CD4-positive, alpha-beta memory T cell (primary cell): Measurements from ENCODE around the gene SSU72. TPM values are rescaled to one million over a fixed set of nuclear protein-coding genes. Genes with fewer than 3 reads are reported as not detected.

ENCODE experiments used
- CTCF ChIA-PET: fragments of 350-600 bp; sonication (Branson Sonifier 250); formaldehyde crosslinking; loops from one replicate; lab custom pipeline; 2021; ENCODE audit warnings: inconsistent platforms; ENCODE audit not compliant: partially characterized antibody; lab: Charles Lee
- POLR2A ChIA-PET: fragments of 350-600 bp; sonication (Branson Sonifier 250); formaldehyde crosslinking; loops from one replicate; lab custom pipeline; 2021; ENCODE audit not compliant: partially characterized antibody; lab: Charles Lee
- DNase-seq, 5 donors: peaks; one replicate each; pipeline versions ENCODE4 v3.0.0 to v3.0.0-alpha.2; 2020 to 2022; ENCODE audit warnings: mixed read lengths in 1 of 5
- H3K27ac ChIP-seq: one replicate; pipeline ENCODE4 v1.7.0; 2013; ENCODE audit warnings: low read depth, low read length
- H3K27me3 ChIP-seq: 2 replicates; pipeline ENCODE4 v1.7.0; 2013; ENCODE audit warnings: mild to moderate bottlenecking, low read length, moderate library complexity; ENCODE audit not compliant: insufficient read depth
- H3K36me3 ChIP-seq: 2 replicates; pipeline ENCODE4 v1.7.0; 2013; ENCODE audit warnings: mild to moderate bottlenecking, low read length, moderate library complexity; ENCODE audit not compliant: insufficient read depth
- H3K4me1 ChIP-seq: 2 replicates; pipeline ENCODE4 v1.7.0; 2013; ENCODE audit warnings: mild to moderate bottlenecking, low read length, moderate library complexity; ENCODE audit not compliant: insufficient read depth
- H3K4me3 ChIP-seq, 2 donors: one replicate each; pipeline ENCODE4 v1.7.0; 2013; ENCODE audit warnings: low read length in 2 of 2, mild to moderate bottlenecking in 1 of 2
- H3K9me3 ChIP-seq, 2 donors: one replicate each; pipeline ENCODE4 v1.7.0; 2013; ENCODE audit warnings: low read length in 2 of 2, control low read depth in 1 of 2; ENCODE audit not compliant: control insufficient read depth in 1 of 2
- H3K27ac Mint-ChIP-seq, 7 donors: one replicate each; pipeline ENCODE4 v1.8.0; 2020 to 2021; ENCODE audit warnings: mixed read lengths in 7 of 7, mild to moderate bottlenecking in 6 of 7, inconsistent platforms in 3 of 7, moderate library complexity in 3 of 7
- H3K27me3 Mint-ChIP-seq, 2 donors: one replicate each; pipeline ENCODE4 v1.8.0; 2020 to 2021; ENCODE audit warnings: mixed read lengths in 2 of 2
- H3K36me3 Mint-ChIP-seq, 2 donors: one replicate each; pipeline ENCODE4 v1.8.0; 2020 to 2021; ENCODE audit warnings: mixed read lengths in 2 of 2, inconsistent platforms in 1 of 2, mild to moderate bottlenecking in 1 of 2
- H3K4me1 Mint-ChIP-seq, 4 donors: one replicate each; pipeline ENCODE4 v1.8.0; 2020 to 2021; ENCODE audit warnings: mixed read lengths in 4 of 4, mild to moderate bottlenecking in 1 of 4
- H3K4me3 Mint-ChIP-seq, 8 donors: one replicate each; pipeline ENCODE4 v1.8.0; 2020 to 2021; ENCODE audit warnings: mixed read lengths in 8 of 8, mild to moderate bottlenecking in 7 of 8, moderate library complexity in 6 of 8, inconsistent platforms in 3 of 8
- H3K9me3 Mint-ChIP-seq, 8 donors: one replicate each; pipeline ENCODE4 v1.8.0; 2020 to 2021; ENCODE audit warnings: mixed read lengths in 8 of 8, mild to moderate bottlenecking in 5 of 8, inconsistent platforms in 3 of 8, moderate library complexity in 1 of 8
- intact Hi-C: fragments of 100-400 bp; cut with micrococcal nuclease; formaldehyde crosslinking; loops from one replicate; pipeline ENCODE4 v1.15.1; 2023
- polyA plus RNA-seq, 2 donors: library from polyadenylated mRNA; unstranded; fragments of 300-500 nt; fragmentation: Illumina TruSeq; gene quantifications; one replicate each; pipeline ENCODE4 v1.2.3, GENCODE V29; 2021
- total RNA-seq, 2 experiments: library from RNA; stranded (reverse); gene quantifications; one replicate each; pipeline ENCODE4 v1.2.3, GENCODE V29; 2021

SSU72 gene
- total and polyA plus RNA-seq, 4 experiments from 2014 or later = 128 to 209 (median 167) TPM

DNA sequence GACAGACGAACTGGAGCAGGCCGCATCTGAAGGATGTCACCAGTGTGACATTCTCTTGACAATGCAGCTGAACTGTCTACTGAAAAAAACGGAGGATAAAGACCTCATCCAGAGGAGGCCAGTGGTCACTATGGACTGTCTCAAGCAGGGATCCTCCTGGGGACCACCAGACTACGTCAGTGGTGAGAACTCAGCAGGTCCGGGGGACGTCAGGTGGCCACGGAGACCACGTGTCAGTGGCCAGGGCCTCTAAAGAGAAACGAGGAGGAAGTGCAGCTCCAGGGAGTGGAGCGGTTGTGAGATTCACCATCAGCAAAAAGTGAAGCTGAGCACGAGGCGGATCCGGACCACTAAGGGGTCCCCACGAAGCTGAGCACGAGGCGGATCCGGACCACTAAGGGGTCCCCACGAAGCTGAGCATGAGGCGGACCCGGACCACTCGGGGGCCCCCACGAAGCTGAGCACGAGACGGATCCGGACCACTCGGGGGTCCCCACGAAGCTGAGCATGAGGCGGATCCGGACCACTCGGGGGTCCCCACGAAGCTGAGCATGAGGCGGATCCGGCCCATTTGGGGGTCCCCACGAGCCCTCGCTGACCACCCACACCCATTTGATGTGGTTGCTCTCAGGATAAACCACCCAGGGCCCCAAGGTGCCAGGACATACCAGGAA is 20.7 kb downstream of the SSU72 start:
- ChIA-PET POLR2A (interaction anchor here (1.3 kb wide), 1 partner anchor 20 kb away, joined by 3 read pairs; no protein-coding TSS in a partner anchor), CTCF (no interaction called here)
- H3K27ac Mint-ChIP-seq = peak overlapping the region in 1 of 7 donors; percentile 30
- Histone ChIP-seq H3K4me1 (no peaks in the 10 kb centered on the region), H3K36me3 (no peaks in the 10 kb centered on the region), H3K27ac (no peak overlapping the region), H3K4me3 (no peak overlapping the region), H3K9me3 (no peaks in the 10 kb centered on the region), H3K27me3 (no peaks in the 10 kb centered on the region)
- intact Hi-C loops = no loop called here
- DNase-seq = no peak
- peaks cover 0 to 22% (median 6%) of the 10 kb centered on the region in 4 donors for H3K4me1 Mint-ChIP-seq
- no peaks in the 10 kb centered on the region for H3K36me3 Mint-ChIP-seq
- H3K4me3 Mint-ChIP-seq = no peak overlapping the region
- peaks cover 0 to 3% (median 0%) of the 10 kb centered on the region in 8 donors for H3K9me3 Mint-ChIP-seq
- H3K27me3 Mint-ChIP-seq = no peaks in the 10 kb centered on the region

DNA sequence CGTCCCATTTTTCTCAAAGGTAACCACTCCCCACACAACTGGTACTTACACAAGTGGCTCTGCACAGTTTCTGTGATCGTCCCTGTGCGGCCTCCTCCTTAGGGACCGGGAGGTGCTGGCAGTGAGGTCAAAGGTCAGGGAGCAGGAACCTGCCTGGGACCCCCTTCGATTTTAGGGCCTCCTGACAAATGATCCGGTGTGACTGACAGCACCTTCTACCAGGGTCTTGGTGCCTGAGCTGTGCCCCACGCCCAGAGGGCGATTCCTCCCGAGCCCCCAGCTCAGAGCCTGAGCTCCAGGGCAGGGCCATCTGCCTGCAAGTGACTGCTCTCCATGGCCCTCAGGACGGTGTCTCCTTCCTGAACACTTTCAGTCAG is 22.4 kb downstream of the SSU72 start:
- Histone ChIP-seq H3K4me1 (no peaks in the 10 kb centered on the region), H3K36me3 (no peaks in the 10 kb centered on the region), H3K4me3 (no peak overlapping the region), H3K27ac (no peak overlapping the region), H3K9me3 (no peaks in the 10 kb centered on the region), H3K27me3 (no peaks in the 10 kb centered on the region)
- ChIA-PET CTCF (no interaction called here), POLR2A (no interaction called here)
- Mint-ChIP-seq H3K27me3 (no peaks in the 10 kb centered on the region), H3K4me3 (no peak overlapping the region), H3K27ac (no peak overlapping the region), H3K9me3 (peaks cover 0 to 3% (median 0%) of the 10 kb centered on the region in 8 donors), H3K36me3 (no peaks in the 10 kb centered on the region), H3K4me1 (peaks cover 0 to 22% (median 1%) of the 10 kb centered on the region in 4 donors)
- DNase-seq = no peak
- intact Hi-C loops = no loop called here

DNA sequence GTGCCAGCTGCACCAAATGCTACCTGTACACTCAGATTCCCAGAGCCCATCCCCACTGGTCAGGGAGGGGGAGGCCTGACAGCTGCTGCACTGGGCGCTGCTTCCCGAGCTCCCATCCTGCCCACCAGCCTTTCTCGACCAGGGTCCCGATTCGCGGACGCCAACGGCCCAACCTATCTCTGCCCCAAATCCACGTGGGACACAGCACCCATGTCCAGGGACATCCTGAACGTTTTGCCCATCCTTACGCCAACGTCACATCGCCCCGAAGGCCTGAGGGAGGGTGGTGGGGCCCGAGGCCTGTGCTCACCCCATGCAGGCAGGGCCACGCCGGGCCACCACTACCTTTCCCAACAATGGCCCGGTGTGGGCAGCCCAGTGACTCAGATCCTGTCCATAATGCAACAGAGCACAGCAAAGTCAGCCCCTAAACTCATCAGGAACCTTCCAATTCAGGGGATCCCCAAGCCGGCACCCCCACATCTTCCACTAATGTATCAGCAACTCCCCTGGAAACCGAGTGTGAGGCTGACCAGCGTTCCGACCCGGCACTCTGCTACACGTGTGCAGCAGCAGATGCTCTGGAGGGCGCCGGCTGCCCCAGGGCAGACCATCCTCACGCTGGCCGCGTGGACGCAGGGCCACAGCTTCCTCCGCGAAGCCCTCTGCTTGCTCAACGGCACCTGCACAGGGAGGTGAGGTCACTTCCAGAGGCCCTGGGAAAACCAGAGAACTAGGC is 23.0 kb downstream of the SSU72 start:
- intact Hi-C loops = no loop called here
- Histone ChIP-seq H3K4me1 (no peaks in the 10 kb centered on the region), H3K27ac (no peak overlapping the region), H3K9me3 (no peaks in the 10 kb centered on the region), H3K27me3 (no peaks in the 10 kb centered on the region), H3K4me3 (no peak overlapping the region), H3K36me3 (no peaks in the 10 kb centered on the region)
- H3K4me1 Mint-ChIP-seq = peaks cover 0 to 22% (median 1%) of the 10 kb centered on the region in 4 donors
- peak overlapping the region in 2 of 7 donors; percentile 41 to 73 for H3K27ac Mint-ChIP-seq
- ChIA-PET POLR2A (no interaction called here), CTCF (no interaction called here)
- no peaks in the 10 kb centered on the region for H3K36me3 Mint-ChIP-seq
- DNase-seq = no peak
- H3K4me3 Mint-ChIP-seq = no peak overlapping the region
- peaks cover 0 to 3% (median 0%) of the 10 kb centered on the region in 8 donors for H3K9me3 Mint-ChIP-seq
- no peaks in the 10 kb centered on the region for H3K27me3 Mint-ChIP-seq

DNA sequence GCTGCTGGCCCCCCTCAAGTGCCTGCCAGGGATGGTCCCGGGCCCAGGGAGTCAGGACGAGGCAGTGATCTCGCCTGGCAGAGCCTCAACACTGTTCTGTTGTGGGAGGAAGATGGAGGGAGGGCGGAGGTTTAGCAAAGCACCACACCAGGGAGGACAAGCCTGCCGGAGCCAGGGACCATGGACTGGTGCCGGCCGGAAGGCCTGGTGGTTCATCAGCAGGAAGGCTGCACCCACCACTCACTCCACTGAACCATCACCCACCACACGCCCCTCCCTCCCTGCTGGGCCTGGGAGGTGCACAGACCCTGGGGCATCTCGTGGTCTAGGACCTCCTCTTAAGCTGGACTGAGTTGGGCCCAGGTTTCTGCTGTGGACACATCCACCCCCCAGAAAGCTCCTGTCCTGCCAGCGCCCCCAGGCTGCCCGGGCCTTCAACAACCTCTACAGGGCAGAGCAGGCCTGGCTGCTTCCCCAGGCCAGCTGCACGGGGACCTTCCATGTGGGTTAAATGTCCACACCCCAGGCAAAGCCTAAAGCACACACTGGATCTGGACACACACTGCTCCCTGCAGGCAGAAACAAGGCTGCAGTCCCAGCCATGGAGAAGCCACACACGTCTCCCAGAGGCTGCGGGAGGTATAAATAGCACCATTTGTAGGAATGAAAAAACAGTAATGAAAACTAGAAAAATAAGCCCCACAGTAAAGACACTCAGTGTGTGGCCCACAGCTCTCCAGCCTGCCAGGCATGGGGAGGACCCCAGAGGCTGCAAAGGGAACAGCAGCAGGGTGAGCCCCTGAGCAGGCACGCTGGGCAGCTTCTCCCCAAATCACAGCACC is 23.9 kb downstream of the SSU72 start:
- ChIA-PET POLR2A (no interaction called here), CTCF (no interaction called here)
- intact Hi-C loops = no loop called here
- Histone ChIP-seq H3K27me3 (no peaks in the 10 kb centered on the region), H3K36me3 (no peaks in the 10 kb centered on the region), H3K4me1 (no peaks in the 10 kb centered on the region), H3K9me3 (no peaks in the 10 kb centered on the region), H3K27ac (no peak overlapping the region), H3K4me3 (no peak overlapping the region)
- peaks cover 0 to 22% (median 1%) of the 10 kb centered on the region in 4 donors for H3K4me1 Mint-ChIP-seq
- H3K4me3 Mint-ChIP-seq = no peak overlapping the region
- peaks cover 0 to 3% (median 0%) of the 10 kb centered on the region in 8 donors for H3K9me3 Mint-ChIP-seq
- H3K27me3 Mint-ChIP-seq = no peaks in the 10 kb centered on the region
- DNase-seq = no peak
- H3K36me3 Mint-ChIP-seq = no peaks in the 10 kb centered on the region
- no peak overlapping the region for H3K27ac Mint-ChIP-seq

DNA sequence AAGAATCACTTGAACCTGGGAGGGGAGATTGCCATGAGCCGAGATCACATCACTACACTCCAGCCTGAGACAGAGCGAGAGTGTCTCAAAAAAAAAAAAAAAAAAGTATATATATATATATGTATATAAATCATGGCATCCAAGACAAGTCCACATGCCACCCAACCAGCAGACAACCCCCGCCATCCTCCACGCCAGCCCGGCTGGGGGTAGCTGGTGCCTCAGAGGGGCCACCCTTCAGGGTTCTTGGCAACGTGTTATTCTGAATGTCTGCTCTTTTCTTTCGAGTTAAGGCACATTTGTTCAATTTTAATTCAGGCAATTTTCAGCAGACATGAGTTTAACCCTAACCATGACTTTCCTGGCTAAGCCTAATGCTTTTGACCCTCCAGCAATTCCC is 24.6 kb downstream of the SSU72 start:
- Mint-ChIP-seq H3K27me3 (no peaks in the 10 kb centered on the region), H3K36me3 (no peaks in the 10 kb centered on the region), H3K27ac (no peak overlapping the region), H3K9me3 (peaks cover 0 to 3% (median 0%) of the 10 kb centered on the region in 8 donors), H3K4me1 (peaks cover 0 to 20% (median 1%) of the 10 kb centered on the region in 4 donors), H3K4me3 (no peak overlapping the region)
- H3K4me3 ChIP-seq = no peak overlapping the region
- DNase-seq = no peak
- ChIA-PET CTCF (no interaction called here), POLR2A (no interaction called here)
- no peak overlapping the region for H3K27ac ChIP-seq
- H3K27me3 ChIP-seq = no peaks in the 10 kb centered on the region
- H3K9me3 ChIP-seq = no peaks in the 10 kb centered on the region
- H3K36me3 ChIP-seq = no peaks in the 10 kb centered on the region
- intact Hi-C loops = no loop called here
- no peaks in the 10 kb centered on the region for H3K4me1 ChIP-seq

DNA sequence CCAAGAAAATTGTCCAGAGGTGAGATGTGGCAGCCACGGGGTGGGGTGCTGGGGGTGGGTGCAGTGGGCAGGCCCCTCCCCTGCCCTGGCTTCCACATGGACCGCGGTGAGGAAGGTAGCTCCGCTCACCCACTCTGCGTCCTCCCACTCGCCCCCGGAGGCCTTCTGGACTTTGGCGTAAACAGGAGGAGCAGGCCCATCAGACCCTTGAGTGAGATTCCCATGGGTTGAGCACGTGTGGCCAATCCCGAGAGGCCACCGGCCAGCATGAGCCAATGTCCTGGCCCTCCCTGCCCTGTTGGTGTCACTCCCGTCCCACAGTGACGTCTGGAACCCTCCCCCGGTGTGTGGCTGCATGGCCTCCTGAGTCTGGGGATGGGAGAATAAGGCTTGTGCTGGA is 26.1 kb downstream of the SSU72 start:
- Mint-ChIP-seq H3K27ac (no peak overlapping the region), H3K36me3 (no peaks in the 10 kb centered on the region), H3K9me3 (no peaks in the 10 kb centered on the region), H3K4me1 (peaks cover 0 to 12% (median 2%) of the 10 kb centered on the region in 4 donors), H3K4me3 (no peak overlapping the region), H3K27me3 (no peaks in the 10 kb centered on the region)
- no peaks in the 10 kb centered on the region for H3K27me3 ChIP-seq
- no peaks in the 10 kb centered on the region for H3K4me1 ChIP-seq
- H3K9me3 ChIP-seq = no peaks in the 10 kb centered on the region
- H3K4me3 ChIP-seq = no peak overlapping the region
- ChIA-PET POLR2A (no interaction called here), CTCF (no interaction called here)
- no peak for DNase-seq
- no peak overlapping the region for H3K27ac ChIP-seq
- intact Hi-C loops = no loop called here
- H3K36me3 ChIP-seq = no peaks in the 10 kb centered on the region

DNA sequence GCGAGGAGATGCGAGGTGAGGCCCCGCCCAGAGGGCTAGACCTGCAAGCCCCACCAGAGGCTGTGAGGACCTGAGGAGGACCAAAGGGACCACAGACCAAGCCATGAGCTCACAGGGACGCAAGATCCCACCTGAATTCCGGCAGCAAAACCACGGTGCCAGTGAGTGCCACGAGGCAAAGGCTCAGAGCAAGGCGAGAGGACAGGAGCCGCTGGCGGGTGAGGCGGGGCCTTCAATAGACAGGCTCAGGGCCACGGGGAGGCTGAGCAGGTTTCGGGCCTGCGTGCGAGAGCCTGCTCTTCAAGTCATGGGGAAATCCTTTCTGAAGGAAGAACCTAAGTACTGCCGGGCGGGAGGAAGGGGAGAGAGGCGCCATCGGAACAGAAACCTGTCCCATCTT is 27.2 kb downstream of the SSU72 start:
- no peak overlapping the region for H3K4me3 ChIP-seq
- CTCF ChIA-PET = interaction anchor here (0.6 kb wide), 1 partner anchor 20 kb away, joined by 3 read pairs; no protein-coding TSS in a partner anchor
- H3K4me1 ChIP-seq = no peaks in the 10 kb centered on the region
- Mint-ChIP-seq H3K27ac (peak overlapping the region in 1 of 7 donors; percentile 36), H3K4me3 (no peak overlapping the region), H3K4me1 (peaks cover 0 to 12% (median 2%) of the 10 kb centered on the region in 4 donors), H3K9me3 (no peaks in the 10 kb centered on the region), H3K27me3 (no peaks in the 10 kb centered on the region), H3K36me3 (peaks cover 0 to 2% of the 10 kb centered on the region in 2 donors)
- H3K27ac ChIP-seq = no peak overlapping the region
- no peak for DNase-seq
- intact Hi-C loops = no loop called here
- POLR2A ChIA-PET = no interaction called here
- H3K9me3 ChIP-seq = no peaks in the 10 kb centered on the region
- H3K36me3 ChIP-seq = no peaks in the 10 kb centered on the region
- no peaks in the 10 kb centered on the region for H3K27me3 ChIP-seq
